ENCODE data around the gene TUBG1. TPM values are rescaled to one million over a fixed set of nuclear protein-coding genes. Genes with fewer than 3 reads are reported as not detected.

TUBG1 gene
- polyA plus RNA-seq, 1 experiment: 28.4 TPM

- ChIA-PET CTCF (interaction anchor here (0.7 kb wide), 1 partner anchor 652 kb away, joined by 4 read pairs; no protein-coding TSS in a partner anchor), POLR2A (no interaction called here)
- peaks cover 17% of the 10 kb centered on the region for H3K27me3 ChIP-seq (ENCODE audit: control insufficient read depth, insufficient read depth, low read length)
- no peak overlapping the region for H3K4me3 ChIP-seq (ENCODE audit: low read depth, low read length)
- no peak overlapping the region for H3K27ac ChIP-seq (ENCODE audit: low read depth, low read length)
- TF ChIP-seq, protein P1, sequence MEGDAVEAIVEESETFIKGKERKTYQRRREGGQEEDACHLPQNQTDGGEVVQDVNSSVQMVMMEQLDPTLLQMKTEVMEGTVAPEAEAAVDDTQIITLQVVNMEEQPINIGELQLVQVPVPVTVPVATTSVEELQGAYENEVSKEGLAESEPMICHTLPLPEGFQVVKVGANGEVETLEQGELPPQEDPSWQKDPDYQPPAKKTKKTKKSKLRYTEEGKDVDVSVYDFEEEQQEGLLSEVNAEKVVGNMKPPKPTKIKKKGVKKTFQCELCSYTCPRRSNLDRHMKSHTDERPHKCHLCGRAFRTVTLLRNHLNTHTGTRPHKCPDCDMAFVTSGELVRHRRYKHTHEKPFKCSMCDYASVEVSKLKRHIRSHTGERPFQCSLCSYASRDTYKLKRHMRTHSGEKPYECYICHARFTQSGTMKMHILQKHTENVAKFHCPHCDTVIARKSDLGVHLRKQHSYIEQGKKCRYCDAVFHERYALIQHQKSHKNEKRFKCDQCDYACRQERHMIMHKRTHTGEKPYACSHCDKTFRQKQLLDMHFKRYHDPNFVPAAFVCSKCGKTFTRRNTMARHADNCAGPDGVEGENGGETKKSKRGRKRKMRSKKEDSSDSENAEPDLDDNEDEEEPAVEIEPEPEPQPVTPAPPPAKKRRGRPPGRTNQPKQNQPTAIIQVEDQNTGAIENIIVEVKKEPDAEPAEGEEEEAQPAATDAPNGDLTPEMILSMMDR (IDR thresholded peaks at IDR 0.05; ENCODE audit: low read depth, low read length): no peak
- no peak for DNase-seq (ENCODE audit: low read depth, low spot score)
- H3K9me3 ChIP-seq (ENCODE audit: control insufficient read depth, insufficient read depth, low read length): no peaks in the 10 kb centered on the region
These were observed 30.1 kb downstream of the TUBG1 start for GRCh38 chr17:42639525-42640113.

DNA sequence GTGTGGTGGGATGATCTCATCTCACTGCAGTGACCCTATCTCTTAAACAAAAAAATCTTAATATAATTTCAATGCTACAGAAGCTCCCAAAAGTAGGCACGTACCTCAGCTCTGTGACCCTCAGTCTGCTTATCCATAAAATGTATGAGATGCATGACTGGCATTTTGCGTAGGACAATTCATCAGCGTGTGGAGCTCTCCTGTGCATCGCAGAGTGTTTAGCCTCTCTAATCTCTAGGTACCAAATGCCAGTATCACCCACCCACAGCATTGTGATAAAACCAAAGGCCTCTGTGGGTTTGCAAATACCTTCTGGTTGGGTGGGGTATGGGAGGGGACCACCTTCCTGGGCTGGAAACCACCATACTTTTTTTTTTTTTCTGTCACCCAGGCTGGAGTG lies 30.6 kb downstream of the TUBG1 start:
- H3K4me3 ChIP-seq (ENCODE audit: low read depth, low read length): no peak overlapping the region
- no peaks in the 10 kb centered on the region for H3K9me3 ChIP-seq (ENCODE audit: control insufficient read depth, insufficient read depth, low read length)
- TF ChIP-seq, protein P1 (IDR thresholded peaks at IDR 0.05; ENCODE audit: low read depth, low read length): no peak
- H3K27ac ChIP-seq (ENCODE audit: low read depth, low read length): no peak overlapping the region
- ChIA-PET CTCF (no interaction called here), POLR2A (no interaction called here)
- peaks cover 17% of the 10 kb centered on the region for H3K27me3 ChIP-seq (ENCODE audit: control insufficient read depth, insufficient read depth, low read length)
- no peak for DNase-seq (ENCODE audit: low read depth, low spot score)

- TF ChIP-seq, protein P1 (IDR thresholded peaks at IDR 0.05; ENCODE audit: low read depth, low read length): no peak
- Histone ChIP-seq H3K27ac (ENCODE audit: low read depth, low read length) (no peak overlapping the region), H3K9me3 (ENCODE audit: control insufficient read depth, insufficient read depth, low read length) (no peaks in the 10 kb centered on the region), H3K4me3 (ENCODE audit: low read depth, low read length) (no peak overlapping the region), H3K27me3 (ENCODE audit: control insufficient read depth, insufficient read depth, low read length) (peaks cover 24% of the 10 kb centered on the region)
- CTCF ChIA-PET: interaction anchor here (1.0 kb wide), 1 partner anchor 182 kb away, joined by 3 read pairs; the partner anchor contains the start of gene BECN1
- DNase-seq (ENCODE audit: low read depth, low spot score): no peak
- POLR2A ChIA-PET: no interaction called here
These were observed 32.9 kb downstream of the TUBG1 start for GRCh38 chr17:42642336-42642735.

DNA sequence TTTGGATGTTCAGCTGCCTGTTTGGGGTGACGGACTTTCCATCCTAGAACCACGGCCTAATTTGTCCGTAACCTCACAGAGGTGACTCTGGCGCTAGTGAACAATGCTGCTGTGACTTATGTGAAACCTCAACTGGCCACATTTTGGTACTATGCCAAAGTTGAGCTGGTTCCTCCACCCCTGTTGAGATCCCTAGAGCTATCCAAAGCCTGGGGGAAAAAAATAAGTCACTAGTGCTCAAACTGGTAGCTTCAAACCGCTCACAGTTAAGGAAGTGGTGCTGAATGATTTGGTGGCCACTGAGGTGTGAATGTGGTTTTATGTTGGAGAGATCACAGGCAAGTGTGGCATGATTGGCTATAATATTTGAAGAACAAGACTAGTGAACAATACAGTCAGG lies 38.3 kb downstream of the TUBG1 start:
- H3K4me3 ChIP-seq (ENCODE audit: low read depth, low read length): no peak overlapping the region
- CTCF ChIA-PET: no interaction called here
- no peak for DNase-seq (ENCODE audit: low read depth, low spot score)
- H3K27me3 ChIP-seq (ENCODE audit: control insufficient read depth, insufficient read depth, low read length): peaks cover 15% of the 10 kb centered on the region
- TF ChIP-seq, protein P1 (IDR thresholded peaks at IDR 0.05; ENCODE audit: low read depth, low read length): no peak
- no peaks in the 10 kb centered on the region for H3K9me3 ChIP-seq (ENCODE audit: control insufficient read depth, insufficient read depth, low read length)
- POLR2A ChIA-PET: interaction anchor here (0.5 kb wide), 1 partner anchor 9 kb away, joined by 5 read pairs; no protein-coding TSS in a partner anchor
- H3K27ac ChIP-seq (ENCODE audit: low read depth, low read length): no peak overlapping the region

GRCh38 chr17:42651392-42651791 lies 41.9 kb downstream of the TUBG1 start:
- ChIA-PET POLR2A (no interaction called here), CTCF (no interaction called here)

More at GRCh38 chr17:42651392-42651791, 41.9 kb downstream of the TUBG1 start:
- Histone ChIP-seq H3K27me3 (ENCODE audit: control insufficient read depth, insufficient read depth, low read length) (peaks cover 7% of the 10 kb centered on the region), H3K27ac (ENCODE audit: low read depth, low read length) (no peak overlapping the region), H3K4me3 (ENCODE audit: low read depth, low read length) (no peak overlapping the region), H3K9me3 (ENCODE audit: control insufficient read depth, insufficient read depth, low read length) (no peaks in the 10 kb centered on the region)
- DNase-seq (ENCODE audit: low read depth, low spot score): no peak
- TF ChIP-seq, protein P1 (IDR thresholded peaks at IDR 0.05; ENCODE audit: low read depth, low read length): no peak
